Cardiac muscle cell (in vitro differentiated cells and primary cell): ENCODE results near the gene RALGPS2. TPM values are rescaled to one million over a fixed set of nuclear protein-coding genes. Genes with fewer than 3 reads are reported as not detected.

Experiments
- DNase-seq, 2 donors: peaks; one replicate each; pipeline versions ENCODE4 v3.0.0 to v3.0.0-alpha.2; 2010 to 2017; ENCODE audit warnings: low read depth in 1 of 2, low spot score in 1 of 2
- H3K27ac ChIP-seq: fragments of 200-600 bp; sonication (generic); 2 replicates; pipeline ENCODE4 v1.5.1; 2016
- H3K27me3 ChIP-seq: fragments of 200-600 bp; sonication (generic); 2 replicates; pipeline ENCODE4 v1.6.0; 2016; ENCODE audit warnings: control low read depth
- H3K36me3 ChIP-seq: fragments of 200-600 bp; sonication (generic); 2 replicates; pipeline ENCODE4 v1.5.1; 2016; ENCODE audit warnings: control low read depth
- H3K4me1 ChIP-seq: fragments of 200-600 bp; sonication (generic); 2 replicates; pipeline ENCODE4 v1.8.1; 2017; ENCODE audit warnings: low read depth, mild to moderate bottlenecking, mixed run types
- H3K4me3 ChIP-seq: fragments of 200-600 bp; sonication (generic); 2 replicates; pipeline ENCODE4 v1.5.1; 2016; ENCODE audit warnings: mild to moderate bottlenecking
- H3K9me3 ChIP-seq: fragments of 200-600 bp; sonication (generic); 2 replicates; pipeline ENCODE4 v1.5.1; 2017; ENCODE audit warnings: low read depth, mild to moderate bottlenecking, control low read depth
- CTCF ChIP-seq: IDR thresholded peaks from 2 replicates; pipeline ENCODE4 v1.5.1; 2012; ENCODE audit warnings: low read depth, mild to moderate bottlenecking, low read length
- polyA plus RNA-seq: library from polyadenylated mRNA; unstranded; fragments of >200 nt; fragmentation: Nextera tagmentation; extraction: Ambion mirVana; gene quantifications from 2 replicates; pipeline ENCODE4 v1.2.1, GENCODE V29; 2016
- total RNA-seq: library from RNA; depleted of rRNA; stranded (reverse); fragments of >200 nt; gene quantifications from 2 replicates; pipeline ENCODE4 v1.2.3, GENCODE V29; 2016

Gene RALGPS2
- total and polyA plus RNA-seq, 2 experiments from 2014 or later, result 10.3 to 27.3 TPM

DNA sequence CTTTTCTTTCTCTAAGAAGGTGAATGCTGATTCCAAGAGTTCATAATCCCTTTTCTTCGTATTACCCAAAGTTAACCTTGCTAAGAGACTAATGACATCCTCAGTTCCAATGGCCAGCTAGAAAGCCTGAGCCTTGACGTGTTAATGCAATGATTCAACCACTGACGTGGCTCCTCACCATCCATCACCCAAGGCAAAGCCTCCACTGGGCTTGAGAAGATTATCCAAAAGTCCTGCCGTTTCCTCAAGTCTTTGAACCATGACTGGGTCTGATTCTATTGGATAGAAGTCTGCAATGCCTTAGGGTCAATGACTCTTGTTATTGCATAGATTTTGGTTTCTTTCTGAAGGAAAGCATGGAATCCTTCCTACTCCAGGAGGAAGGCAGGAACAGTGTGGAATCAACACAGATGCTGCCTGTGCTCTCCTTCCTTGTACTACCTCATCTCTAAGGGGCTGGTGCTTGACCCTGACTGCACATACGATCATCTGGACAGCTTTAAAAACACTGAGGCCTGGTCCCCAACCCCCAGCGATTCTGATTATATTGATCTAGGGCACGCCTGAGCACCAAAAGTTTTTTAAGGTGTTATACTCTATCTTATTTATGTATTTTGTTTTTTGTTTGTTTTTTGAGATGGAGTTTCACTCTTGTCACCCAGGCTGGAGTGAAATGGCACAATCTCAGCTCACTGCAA lies 215.2 kb downstream of the RALGPS2 start:
- Histone ChIP-seq H3K9me3 (no peaks in the 10 kb centered on the region), H3K27me3 (no peaks in the 10 kb centered on the region), H3K4me1 (no peaks in the 10 kb centered on the region), H3K36me3 (no peaks in the 10 kb centered on the region), H3K4me3 (no peak overlapping the region), H3K27ac (no peak overlapping the region)
- peak in 1 of 2 donors; percentile 21 for DNase-seq
- no peak for TF ChIP-seq CTCF

DNA sequence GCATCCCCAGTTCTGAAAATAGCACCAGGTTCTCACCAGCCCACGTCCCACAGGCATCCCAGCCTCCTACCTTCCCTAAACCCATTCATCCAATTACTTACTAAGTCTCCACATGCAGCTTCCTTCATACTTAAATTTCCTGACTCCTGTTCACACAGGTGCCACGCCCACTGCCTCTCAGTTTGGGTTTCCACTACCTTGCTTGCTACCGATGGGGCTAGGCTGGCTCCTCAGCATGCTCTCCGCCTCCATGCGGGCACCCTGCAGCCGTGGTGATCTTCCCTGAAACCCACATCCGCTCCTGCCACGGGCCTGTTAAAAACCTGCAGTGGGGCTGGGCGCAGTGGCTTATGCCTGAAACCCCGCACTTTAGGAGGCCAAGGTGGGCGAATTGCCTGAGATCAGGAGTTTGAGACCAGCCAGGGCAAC lies 216.2 kb downstream of the RALGPS2 start:
- H3K27ac ChIP-seq, result no peak overlapping the region
- no peaks in the 10 kb centered on the region for H3K27me3 ChIP-seq
- DNase-seq, result no peak
- H3K4me1 ChIP-seq, result no peaks in the 10 kb centered on the region
- H3K36me3 ChIP-seq, result no peaks in the 10 kb centered on the region
- H3K4me3 ChIP-seq, result no peak overlapping the region
- TF ChIP-seq CTCF, result no peak
- no peaks in the 10 kb centered on the region for H3K9me3 ChIP-seq

- Histone ChIP-seq H3K4me1 (no peaks in the 10 kb centered on the region), H3K4me3 (no peak overlapping the region), H3K27me3 (no peaks in the 10 kb centered on the region), H3K27ac (no peak overlapping the region), H3K36me3 (no peaks in the 10 kb centered on the region), H3K9me3 (no peaks in the 10 kb centered on the region)
- no peak for DNase-seq
- TF ChIP-seq CTCF, result no peak
Observed at GRCh38 chr1:178941849-178942248, 216.8 kb downstream of the RALGPS2 start.

- Histone ChIP-seq H3K4me1 (no peaks in the 10 kb centered on the region), H3K9me3 (no peaks in the 10 kb centered on the region), H3K27me3 (no peaks in the 10 kb centered on the region), H3K27ac (no peak overlapping the region), H3K4me3 (no peak overlapping the region), H3K36me3 (no peaks in the 10 kb centered on the region)
- TF ChIP-seq CTCF, result no peak
- peak in 1 of 2 donors; percentile 71 for DNase-seq
Observed at GRCh38 chr1:178942285-178943198, 217.5 kb downstream of the RALGPS2 start.

- no peaks in the 10 kb centered on the region for H3K4me1 ChIP-seq
- TF ChIP-seq CTCF, result no peak
- DNase-seq, result no peak
Observed at GRCh38 chr1:178944729-178945128, 219.7 kb downstream of the RALGPS2 start.

More at GRCh38 chr1:178944729-178945128, 219.7 kb downstream of the RALGPS2 start:
- H3K4me3 ChIP-seq, result no peak overlapping the region
- no peaks in the 10 kb centered on the region for H3K36me3 ChIP-seq
- no peak overlapping the region for H3K27ac ChIP-seq
- no peaks in the 10 kb centered on the region for H3K27me3 ChIP-seq
- no peaks in the 10 kb centered on the region for H3K9me3 ChIP-seq
